Pulmonary artery endothelial cell (primary cell): ENCODE measurements around the gene SPACA1. TPM values are rescaled to one million over a fixed set of nuclear protein-coding genes. Genes with fewer than 3 reads are reported as not detected.

Source experiments
- DNase-seq: peaks from one replicate; pipeline ENCODE4 v3.0.0-alpha.2; 2011; ENCODE audit warnings: low read depth, low spot score
- total RNA-seq: library from RNA; depleted of rRNA; stranded (reverse); fragments of >200 nt; gene quantifications from 2 replicates; pipeline ENCODE4 v1.2.3, GENCODE V29; 2014

Gene SPACA1
- total RNA-seq, 1 donor from 2014 or later: not detected

- DNase-seq: no peak
Observed at GRCh38 chr6:88105741-88106340, 58.2 kb downstream of the SPACA1 start.

- DNase-seq: no peak
Observed at GRCh38 chr6:88107241-88107640, 59.6 kb downstream of the SPACA1 start.

DNA sequence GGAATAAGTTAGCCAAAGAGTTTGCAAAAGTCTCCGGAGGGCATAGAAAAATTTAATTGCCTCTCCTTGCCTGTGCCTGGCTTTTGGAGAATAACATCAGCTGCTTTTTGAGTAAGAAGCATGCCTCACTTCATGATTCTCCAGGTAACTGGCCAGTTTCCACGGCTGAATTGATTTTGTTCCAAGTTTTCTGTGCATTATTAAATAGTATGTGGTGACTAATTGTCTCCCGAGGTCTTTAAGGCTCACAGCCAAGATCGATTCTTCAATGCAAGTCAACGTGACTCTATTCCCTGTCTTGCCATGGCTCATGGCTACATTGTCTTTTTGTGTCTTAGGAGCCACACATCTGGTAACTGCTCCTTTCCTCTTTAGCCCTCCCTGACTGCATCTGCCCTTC lies 64.3 kb downstream of the SPACA1 start:
- no peak for DNase-seq

DNA sequence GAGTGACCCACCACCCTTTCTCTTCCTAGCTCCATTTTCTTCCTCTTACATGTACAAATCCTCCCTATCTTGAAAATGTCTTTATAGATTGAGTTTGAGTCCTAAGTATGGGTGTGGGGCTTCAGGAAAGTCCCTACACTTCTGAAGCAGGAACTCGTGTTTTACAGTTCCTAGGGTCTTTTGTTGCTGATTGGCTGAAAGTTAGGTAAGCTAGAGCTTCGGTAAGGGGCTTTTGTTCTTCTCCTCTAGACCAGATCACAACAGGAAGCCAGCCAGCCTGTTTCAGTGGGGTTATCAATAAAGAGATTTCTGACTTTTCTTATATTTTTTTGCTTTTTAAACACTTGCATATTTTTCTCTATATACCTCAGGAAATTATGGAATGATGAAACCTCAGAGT lies 67.2 kb downstream of the SPACA1 start:
- DNase-seq: no peak

- DNase-seq: no peak
Observed at GRCh38 chr6:88115307-88115706, 67.7 kb downstream of the SPACA1 start.

- DNase-seq: no peak
Observed at GRCh38 chr6:88116276-88116675, 68.6 kb downstream of the SPACA1 start.

Other genes starting within 250 kb of the SPACA1 start
- 2.6 TPM in 1 of 2 replicates, not detected in the other for gene CNR1, start 118.5 kb downstream of the SPACA1 start, total RNA-seq